Stimulated activated CD4-positive, alpha-beta T cell treated with anti-CD3 and anti-CD28 coated beads, Interleukin-2, amount 100 ng/mL, for 24 hours (primary cell): ENCODE data around the gene LIF.
A peak's percentile ranks its signal among the peaks of the same experiment; 100 is the strongest.
"Not testable (repeated sequence)": the region's sequence is repeated elsewhere in the genome, so short reads cannot be mapped to it uniquely, and the experiment has no call there.

Experiments
- DNase-seq, 2 donors: peaks; one replicate each; pipeline ENCODE4 v3.0.0-alpha.2; 2020

Gene LIF

GRCh38 chr22:30205281-30206115, 41.1 kb downstream of the LIF start:
- DNase-seq, result no peak

GRCh38 chr22:30204742-30205111, 41.8 kb downstream of the LIF start:
- DNase-seq, result no peak

DNA sequence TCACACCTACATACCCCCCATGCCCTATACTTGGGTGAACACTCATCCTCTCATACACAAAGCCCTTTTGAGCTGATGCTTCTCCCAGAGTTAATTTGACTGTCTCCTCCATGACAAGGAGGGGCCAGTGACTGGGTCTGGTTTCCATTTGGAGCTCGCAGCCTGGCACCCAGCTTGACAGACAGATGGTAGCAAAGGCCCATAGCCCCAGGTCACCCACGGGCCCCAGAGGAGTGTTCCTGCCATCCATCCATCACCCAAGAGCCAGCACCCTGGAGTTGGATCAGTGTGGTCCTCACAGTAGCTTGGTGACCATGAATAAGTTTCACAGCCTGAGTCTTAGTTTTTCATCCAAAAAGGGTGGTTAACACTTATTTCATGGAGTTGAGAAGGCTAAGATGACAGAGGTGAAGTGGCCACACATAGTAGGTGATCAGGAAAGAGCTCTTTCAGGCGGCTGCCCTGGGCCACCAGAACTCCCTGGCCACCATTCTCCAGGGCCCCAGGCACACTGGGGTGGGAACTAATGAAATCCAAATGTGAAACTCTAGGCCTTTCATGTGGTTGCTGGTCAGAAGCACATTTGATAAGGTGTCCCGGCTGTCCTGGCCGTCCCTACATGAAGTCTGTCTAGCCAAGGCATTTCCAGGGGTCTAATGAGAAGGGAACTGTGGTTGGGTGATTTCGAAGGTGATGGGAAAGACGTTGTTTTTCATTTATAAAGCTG, 42.4 kb downstream of the LIF start:
- no peak for DNase-seq

DNA sequence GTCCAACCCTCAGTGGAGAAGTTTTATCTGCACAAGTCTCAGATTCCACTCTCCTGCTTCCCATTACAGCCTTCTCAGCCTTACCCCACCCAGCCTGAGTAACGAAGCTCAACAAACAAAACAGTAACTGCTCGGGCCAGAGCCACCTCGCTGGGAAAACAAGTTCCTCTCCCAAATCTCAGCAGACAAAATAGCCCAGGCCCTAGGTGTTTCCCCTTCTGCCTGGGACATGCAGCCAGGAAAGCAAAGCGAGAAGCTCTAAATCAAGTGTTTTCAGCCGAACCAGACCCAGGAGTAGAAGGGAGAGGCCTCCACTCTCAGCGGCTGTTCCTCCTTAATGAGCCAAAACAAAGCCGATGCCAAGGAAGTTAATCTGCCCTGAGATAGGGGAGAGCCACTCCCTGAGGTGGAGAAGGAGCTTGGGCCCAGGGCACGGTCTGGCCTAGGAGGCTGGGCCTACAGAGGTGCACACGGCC, 44.0 kb downstream of the LIF start:
- DNase-seq, result no peak

DNA sequence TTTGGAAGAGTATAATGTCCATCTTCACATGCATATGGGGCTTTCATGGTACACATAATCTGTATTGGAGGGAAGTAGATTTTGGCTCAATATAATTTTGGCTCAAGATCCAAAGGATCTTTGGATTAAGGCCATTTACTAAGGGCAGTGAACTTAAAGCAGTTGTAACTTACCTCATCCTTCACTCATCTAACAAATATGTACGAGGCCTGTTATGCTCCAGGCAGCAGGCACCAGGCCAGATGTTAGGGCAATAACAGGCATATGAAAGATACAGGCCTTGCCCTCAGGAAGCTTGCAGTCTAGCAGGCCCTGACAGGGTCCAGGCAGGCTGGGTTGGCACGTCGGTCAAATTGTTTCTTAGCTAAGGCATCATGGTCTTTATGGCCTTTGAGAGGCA, 44.6 kb downstream of the LIF start:
- no peak for DNase-seq

GRCh38 chr22:30200905-30201304, 45.7 kb downstream of the LIF start:
- not testable (repeated sequence) for DNase-seq

DNA sequence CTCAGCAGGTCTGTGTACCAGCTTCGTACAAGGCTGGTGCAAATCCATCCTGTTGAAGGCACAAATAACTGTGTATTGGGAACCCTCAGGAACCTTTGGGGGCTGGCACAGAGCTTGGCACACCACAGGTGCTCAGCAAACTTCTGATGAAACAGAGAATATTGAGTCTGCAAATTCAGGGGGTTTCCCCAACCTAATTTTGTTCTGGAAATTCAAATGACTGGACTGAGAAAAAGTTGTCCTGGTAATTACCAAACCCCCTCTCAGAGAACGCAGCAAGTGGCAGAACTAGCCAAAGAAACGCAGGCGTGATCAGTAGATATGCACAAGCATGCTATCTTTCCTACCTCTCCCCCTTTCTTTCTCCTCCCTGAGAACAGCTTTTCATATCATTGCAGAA, 47.6 kb downstream of the LIF start:
- DNase-seq, result no peak

DNA sequence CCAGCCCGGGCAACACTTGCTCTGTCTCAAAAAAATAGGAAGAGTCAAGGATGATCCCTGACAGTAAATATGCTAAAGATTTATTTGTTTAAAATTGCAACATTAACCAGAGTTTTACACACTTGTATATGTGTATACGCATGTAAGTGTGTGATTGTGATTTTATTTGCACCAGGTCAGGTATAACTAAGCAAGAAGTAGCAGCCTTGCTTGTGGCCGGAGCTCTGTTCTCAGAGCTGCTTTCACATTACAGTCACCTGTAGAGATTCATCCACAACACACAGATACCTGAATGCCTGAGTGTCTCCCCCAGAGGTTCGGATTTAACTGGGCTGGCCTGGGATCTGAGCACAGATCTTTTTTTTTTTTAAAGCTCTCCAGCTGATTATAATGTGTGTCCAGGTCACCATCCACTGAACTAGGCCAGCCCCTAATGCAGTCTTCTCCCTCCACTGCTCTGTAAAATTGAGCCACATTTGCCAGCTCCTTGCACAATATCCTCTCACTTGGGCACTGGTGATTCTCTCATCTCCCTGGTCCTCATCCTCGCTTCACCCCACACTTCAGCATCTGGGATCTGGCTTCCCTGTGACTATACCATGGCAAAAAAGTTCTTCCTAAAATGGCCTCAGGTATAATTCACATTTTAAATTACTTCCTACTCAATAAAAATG, 48.3 kb downstream of the LIF start:
- no peak for DNase-seq

DNA sequence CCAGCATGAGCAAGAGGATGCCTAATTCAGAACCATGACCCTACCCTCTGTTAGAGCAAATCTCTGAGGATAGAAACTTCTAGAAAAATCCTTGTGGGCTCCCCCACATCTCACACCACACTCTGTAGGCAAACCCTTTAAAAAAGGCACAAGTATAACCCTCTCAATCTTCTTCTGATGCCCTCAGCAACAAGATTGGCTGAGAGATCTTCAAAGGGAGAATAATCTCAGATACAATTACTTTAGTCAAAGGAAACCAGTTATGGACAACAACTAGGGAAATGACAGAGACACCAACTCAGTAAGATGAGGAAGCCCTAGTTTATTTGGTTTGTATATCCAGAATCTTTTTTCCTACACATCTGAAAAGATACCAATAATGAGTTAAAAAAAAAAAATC, 49.2 kb downstream of the LIF start:
- no peak for DNase-seq

GRCh38 chr22:30196880-30197336, 49.7 kb downstream of the LIF start:
- no peak for DNase-seq

DNA sequence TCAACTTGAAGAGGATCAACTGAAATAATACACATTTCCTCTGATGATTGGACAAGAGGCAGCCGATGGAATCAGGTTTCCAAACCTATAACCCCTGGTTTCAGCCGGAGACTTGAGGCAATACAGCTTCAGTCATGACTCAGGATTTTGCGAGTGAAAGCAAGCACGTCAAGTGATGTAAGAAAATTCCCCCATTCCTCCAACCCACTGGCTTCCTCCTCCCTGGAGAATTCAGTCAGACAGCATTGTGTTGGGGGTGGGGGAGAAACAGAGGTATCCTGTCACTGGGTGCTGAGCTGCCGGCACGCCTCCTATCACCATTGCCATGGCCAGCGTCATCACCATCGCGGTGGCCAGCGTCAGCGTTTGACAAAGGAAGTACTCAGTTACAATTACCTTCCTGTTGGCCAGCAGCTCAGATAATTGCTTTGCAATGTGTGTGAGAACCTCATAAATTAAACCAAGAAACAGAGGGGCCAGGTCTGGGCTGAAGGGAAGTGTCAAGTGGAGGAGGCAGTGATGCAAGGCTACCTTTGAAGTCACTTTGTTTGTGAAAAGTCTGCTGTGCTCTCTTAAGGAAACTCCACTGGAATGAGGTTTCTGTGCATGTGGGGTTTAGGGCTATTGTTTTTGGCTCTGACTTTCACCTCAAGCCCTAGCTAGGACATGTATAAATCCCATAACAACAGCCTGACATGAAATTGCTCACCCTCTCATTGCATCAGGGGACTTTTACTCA, 50.2 kb downstream of the LIF start:
- peak; percentile 62 to 64 for DNase-seq

GRCh38 chr22:30195245-30196140, 51.1 kb downstream of the LIF start:
- DNase-seq, result no peak

DNA sequence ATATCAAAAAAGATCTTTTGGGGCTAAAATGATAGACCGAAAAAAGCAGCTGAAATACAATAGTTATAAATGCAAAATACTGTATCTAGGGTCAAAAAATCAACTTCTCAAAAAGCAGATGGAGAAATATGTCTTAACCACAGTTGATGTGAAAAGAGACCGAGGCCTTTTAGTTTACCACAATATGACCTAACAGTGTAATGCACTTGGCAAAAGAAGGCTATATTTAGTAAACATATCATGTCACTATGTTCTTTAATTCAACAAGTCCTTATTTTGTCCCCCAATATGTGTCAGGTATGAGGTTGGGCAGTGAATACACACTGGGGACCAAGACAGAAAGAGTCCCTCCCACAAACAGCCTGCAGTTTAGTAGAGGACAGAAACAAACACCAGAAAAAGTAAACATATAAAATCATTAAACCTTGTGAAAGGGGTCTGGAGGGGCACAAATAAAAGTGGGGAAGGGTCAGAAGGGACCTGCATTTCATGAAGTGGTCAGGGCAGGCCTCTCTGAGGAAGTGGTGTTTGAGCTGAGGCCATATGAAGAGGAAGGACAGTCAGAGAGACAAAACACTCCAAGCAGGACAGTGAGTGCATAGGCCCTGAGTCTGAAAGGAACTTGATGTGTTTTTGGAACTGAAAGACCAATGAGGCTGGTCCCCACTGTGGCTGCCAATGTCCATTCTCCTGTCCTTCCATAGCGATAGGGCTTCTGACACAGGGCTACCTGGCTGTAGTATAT, 53.4 kb downstream of the LIF start:
- no peak for DNase-seq

GRCh38 chr22:30192427-30192826, 54.1 kb downstream of the LIF start:
- no peak for DNase-seq

- no peak for DNase-seq
These were observed 55.4 kb downstream of the LIF start for GRCh38 chr22:30191040-30191701.

GRCh38 chr22:30190574-30190973, 56.0 kb downstream of the LIF start:
- DNase-seq, result no peak
